Stimulated activated CD4-positive, alpha-beta T cell treated with anti-CD3 and anti-CD28 coated beads, Interleukin-4, amount 100 ng/mL, for 4 hours (primary cell): ENCODE results near the gene MIEN1.
"Not testable (repeated sequence)": the region's sequence is repeated elsewhere in the genome, so short reads cannot be mapped to it uniquely, and the experiment has no call there.

ENCODE experiments used
- DNase-seq, 2 experiments: peaks; one replicate each; pipeline ENCODE4 v3.0.0-alpha.2; 2020

Gene MIEN1

GRCh38 chr17:39715375-39716072, 14.8 kb downstream of the MIEN1 start:
- no peak for DNase-seq

GRCh38 chr17:39714234-39714633, 16.1 kb downstream of the MIEN1 start:
- no peak for DNase-seq

GRCh38 chr17:39711851-39712250, 18.5 kb downstream of the MIEN1 start:
- DNase-seq = no peak

GRCh38 chr17:39711071-39711470, 19.3 kb downstream of the MIEN1 start:
- not testable (repeated sequence) for DNase-seq

- no peak for DNase-seq
Measured at GRCh38 chr17:39709998-39710964, 20.1 kb downstream of the MIEN1 start.

- no peak for DNase-seq
Measured at GRCh38 chr17:39709319-39709997, 20.9 kb downstream of the MIEN1 start.

GRCh38 chr17:39706921-39707337, 23.4 kb downstream of the MIEN1 start:
- DNase-seq = no peak

- no peak for DNase-seq
Measured at GRCh38 chr17:39706383-39706782, 23.9 kb downstream of the MIEN1 start.

GRCh38 chr17:39705786-39706348, 24.5 kb downstream of the MIEN1 start:
- no peak for DNase-seq

GRCh38 chr17:39704821-39705551, 25.3 kb downstream of the MIEN1 start:
- DNase-seq = no peak

- DNase-seq = no peak
Measured at GRCh38 chr17:39703913-39704312, 26.4 kb downstream of the MIEN1 start.

GRCh38 chr17:39702901-39703893, 27.1 kb downstream of the MIEN1 start:
- DNase-seq = no peak

- no peak for DNase-seq
Measured at GRCh38 chr17:39701784-39702422, 28.4 kb downstream of the MIEN1 start.

GRCh38 chr17:39701012-39701783, 29.1 kb downstream of the MIEN1 start:
- no peak for DNase-seq

- DNase-seq = no peak
Measured at GRCh38 chr17:39700148-39700987, 30.0 kb downstream of the MIEN1 start.

GRCh38 chr17:39699818-39700147, 30.5 kb downstream of the MIEN1 start, which contains the start of gene ERBB2:
Gene ERBB2, plus strand, starts transcription at chr17:39700064. Its CDS starts 175 bp downstream, at chr17:39700239.
- DNase-seq = no peak

- not testable (repeated sequence) for DNase-seq
Measured at GRCh38 chr17:39699157-39699817, 31.0 kb downstream of the MIEN1 start.

GRCh38 chr17:39697961-39698360, 32.4 kb downstream of the MIEN1 start:
- DNase-seq = no peak
